Neutrophil (primary cell): ENCODE data around the gene STPG4.
A peak's percentile ranks its signal among the peaks of the same experiment; 100 is the strongest.

Source experiments
- H3K27ac ChIP-seq: fragments of 200-600 bp; sonication (generic); 2 replicates; pipeline ENCODE4 v1.5.1; 2016; ENCODE audit warnings: mild to moderate bottlenecking, moderate library complexity
- H3K27me3 ChIP-seq: fragments of 200-600 bp; sonication (generic); 2 replicates; pipeline ENCODE4 v1.6.0; 2016; ENCODE audit warnings: mild to moderate bottlenecking
- H3K36me3 ChIP-seq: fragments of 200-600 bp; sonication (generic); 2 replicates; pipeline ENCODE4 v1.5.1; 2017
- H3K4me1 ChIP-seq, 2 experiments: fragments of 200-600 bp in 1 of 2; sonication (generic) in 1 of 2; 1 replicate in 1 of 2; 2 replicates in 1 of 2; pipeline versions ENCODE4 v1.5.1 to v1.6.1; 2013 to 2016; ENCODE audit warnings: low read depth in 1 of 2, low read length in 1 of 2, mild to moderate bottlenecking in 1 of 2, moderate library complexity in 1 of 2; ENCODE audit not compliant: control insufficient read depth in 1 of 2, insufficient read depth in 1 of 2
- H3K4me3 ChIP-seq, 2 experiments: fragments of 200-600 bp in 1 of 2; sonication (generic) in 1 of 2; 1 replicate in 1 of 2; 2 replicates in 1 of 2; pipeline ENCODE4 v1.5.1; 2013 to 2016; ENCODE audit warnings: low read depth in 1 of 2, low read length in 1 of 2, mild to moderate bottlenecking in 1 of 2, moderate library complexity in 1 of 2
- H3K9me3 ChIP-seq: fragments of 200-600 bp; sonication (generic); 2 replicates; pipeline ENCODE4 v1.5.1; 2016
- TF ChIP-seq, protein P1 (sequence below): fragments of 200-600 bp; sonication (generic); IDR thresholded peaks from 2 replicates; pipeline ENCODE4 v1.5.1; 2016; ENCODE audit warnings: antibody characterized with exemption

STPG4 gene

DNA sequence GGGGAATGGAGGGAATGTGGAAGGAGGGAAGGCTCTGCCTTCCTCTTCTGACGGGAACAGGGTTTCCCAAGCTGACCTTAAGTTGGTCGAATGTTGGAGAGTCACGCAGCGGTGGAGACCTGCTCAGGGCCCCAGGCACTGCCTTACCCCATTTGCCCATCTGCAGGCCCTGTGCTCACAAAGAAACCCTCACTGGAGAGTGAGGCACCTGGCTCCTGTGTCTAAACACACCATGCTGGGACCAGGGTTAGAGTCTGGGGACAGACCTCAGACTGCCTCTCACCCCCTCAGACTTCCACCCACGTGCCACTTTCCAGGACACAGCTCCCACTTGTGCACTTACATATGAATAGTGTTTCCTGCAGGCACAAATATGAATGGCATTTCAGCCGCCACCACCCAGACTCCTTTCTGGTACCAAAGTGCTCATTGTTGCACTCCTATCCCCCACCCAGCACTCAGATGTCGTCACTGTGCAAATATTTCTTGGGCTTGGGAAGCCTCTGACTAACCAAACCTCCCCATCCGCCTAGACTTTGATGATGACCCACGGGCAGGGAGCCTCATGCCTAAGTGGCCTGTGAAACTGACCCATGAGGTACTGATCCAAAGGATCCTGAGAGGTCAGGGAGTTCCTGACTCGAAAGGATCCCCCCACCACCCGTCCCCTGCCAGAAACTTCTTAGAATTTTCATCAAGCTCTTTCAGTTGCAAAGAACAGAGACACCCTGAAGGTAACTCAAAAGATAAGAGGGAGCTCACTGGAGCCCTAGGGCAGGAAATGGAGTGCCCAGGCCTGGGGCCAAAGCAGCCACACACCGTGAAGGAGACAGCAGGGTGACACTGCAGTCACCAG, 78.3 kb downstream of the STPG4 start:
- no peaks in the 10 kb centered on the region for H3K9me3 ChIP-seq
- TF ChIP-seq, protein P1, sequence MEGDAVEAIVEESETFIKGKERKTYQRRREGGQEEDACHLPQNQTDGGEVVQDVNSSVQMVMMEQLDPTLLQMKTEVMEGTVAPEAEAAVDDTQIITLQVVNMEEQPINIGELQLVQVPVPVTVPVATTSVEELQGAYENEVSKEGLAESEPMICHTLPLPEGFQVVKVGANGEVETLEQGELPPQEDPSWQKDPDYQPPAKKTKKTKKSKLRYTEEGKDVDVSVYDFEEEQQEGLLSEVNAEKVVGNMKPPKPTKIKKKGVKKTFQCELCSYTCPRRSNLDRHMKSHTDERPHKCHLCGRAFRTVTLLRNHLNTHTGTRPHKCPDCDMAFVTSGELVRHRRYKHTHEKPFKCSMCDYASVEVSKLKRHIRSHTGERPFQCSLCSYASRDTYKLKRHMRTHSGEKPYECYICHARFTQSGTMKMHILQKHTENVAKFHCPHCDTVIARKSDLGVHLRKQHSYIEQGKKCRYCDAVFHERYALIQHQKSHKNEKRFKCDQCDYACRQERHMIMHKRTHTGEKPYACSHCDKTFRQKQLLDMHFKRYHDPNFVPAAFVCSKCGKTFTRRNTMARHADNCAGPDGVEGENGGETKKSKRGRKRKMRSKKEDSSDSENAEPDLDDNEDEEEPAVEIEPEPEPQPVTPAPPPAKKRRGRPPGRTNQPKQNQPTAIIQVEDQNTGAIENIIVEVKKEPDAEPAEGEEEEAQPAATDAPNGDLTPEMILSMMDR: no peak
- peaks cover 10% of the 10 kb centered on the region for H3K36me3 ChIP-seq
- H3K4me3 ChIP-seq: no peak overlapping the region
- H3K27ac ChIP-seq: no peak overlapping the region
- H3K27me3 ChIP-seq: peaks cover 7% of the 10 kb centered on the region
- peaks cover 11 to 12% of the 10 kb centered on the region in 2 experiments for H3K4me1 ChIP-seq

DNA sequence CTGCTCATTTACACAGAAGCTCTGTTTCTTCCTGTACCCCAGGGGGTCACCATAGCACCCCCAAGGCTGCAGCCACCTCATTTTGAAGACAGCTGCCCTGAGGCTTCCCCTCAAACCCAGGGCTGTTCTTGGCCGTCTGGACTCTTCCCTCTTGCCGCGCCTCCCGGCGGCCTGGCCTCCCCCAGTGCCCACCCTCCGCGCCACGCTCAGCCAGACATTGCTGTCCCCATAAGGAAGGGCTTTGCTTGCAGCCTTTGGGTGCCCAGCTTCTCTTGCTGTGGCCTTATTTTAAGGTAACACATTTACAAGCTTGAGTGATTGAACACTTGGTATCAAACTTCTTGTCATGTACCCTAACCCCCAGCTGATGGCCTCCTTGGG, 79.0 kb downstream of the STPG4 start:
- TF ChIP-seq, protein P1: no peak
- H3K27ac ChIP-seq: no peak overlapping the region
- peaks cover 18 to 19% of the 10 kb centered on the region in 2 experiments for H3K4me1 ChIP-seq

DNA sequence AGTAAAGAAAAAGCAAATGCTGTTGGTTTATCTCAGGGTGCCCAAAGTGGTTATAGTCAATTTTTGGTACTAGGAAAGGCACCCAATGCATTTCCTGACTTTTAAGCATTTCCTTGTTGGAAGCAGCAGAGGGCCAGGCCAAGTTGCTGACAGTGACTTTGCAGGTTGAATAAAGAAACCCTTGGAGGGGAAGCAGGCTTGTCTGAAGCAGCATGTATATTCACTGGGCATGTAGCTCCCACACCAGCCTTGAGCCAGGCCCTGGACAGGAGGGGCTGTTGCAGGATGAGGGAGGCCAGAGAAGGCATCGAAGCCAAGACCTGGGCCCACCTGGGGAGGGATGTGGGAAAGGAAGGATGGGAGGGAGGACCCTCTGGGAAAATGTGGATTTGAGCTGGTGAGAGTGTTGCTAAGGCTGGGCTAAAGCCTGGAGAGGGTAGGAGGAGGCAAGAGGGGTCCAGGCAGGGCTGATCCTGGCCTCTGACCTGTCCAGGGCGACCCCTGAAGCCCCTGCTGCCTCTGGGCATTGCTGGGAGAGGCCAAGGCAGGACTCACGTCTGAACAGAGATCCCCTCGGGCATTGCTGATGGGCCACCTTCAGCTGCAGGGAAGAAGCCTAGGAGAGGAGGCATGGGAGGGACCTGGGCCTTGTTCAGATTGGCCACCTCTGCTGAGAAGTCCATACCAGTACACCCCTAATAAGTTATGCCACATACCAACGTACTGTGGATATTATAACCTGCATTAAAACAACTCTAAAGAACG, 79.6 kb downstream of the STPG4 start:
- Histone ChIP-seq H3K36me3 (peaks cover 10% of the 10 kb centered on the region), H3K4me3 (no peak overlapping the region), H3K9me3 (no peaks in the 10 kb centered on the region), H3K4me1 (peaks cover 22 to 24% of the 10 kb centered on the region in 2 experiments), H3K27ac (no peak overlapping the region), H3K27me3 (peaks cover 6% of the 10 kb centered on the region)
- TF ChIP-seq, protein P1: no peak

More for the DNA sequence above, 79.0 kb downstream of the STPG4 start:
- H3K36me3 ChIP-seq: peaks cover 10% of the 10 kb centered on the region
- H3K9me3 ChIP-seq: no peaks in the 10 kb centered on the region
- peaks cover 6% of the 10 kb centered on the region for H3K27me3 ChIP-seq
- no peak overlapping the region for H3K4me3 ChIP-seq

DNA sequence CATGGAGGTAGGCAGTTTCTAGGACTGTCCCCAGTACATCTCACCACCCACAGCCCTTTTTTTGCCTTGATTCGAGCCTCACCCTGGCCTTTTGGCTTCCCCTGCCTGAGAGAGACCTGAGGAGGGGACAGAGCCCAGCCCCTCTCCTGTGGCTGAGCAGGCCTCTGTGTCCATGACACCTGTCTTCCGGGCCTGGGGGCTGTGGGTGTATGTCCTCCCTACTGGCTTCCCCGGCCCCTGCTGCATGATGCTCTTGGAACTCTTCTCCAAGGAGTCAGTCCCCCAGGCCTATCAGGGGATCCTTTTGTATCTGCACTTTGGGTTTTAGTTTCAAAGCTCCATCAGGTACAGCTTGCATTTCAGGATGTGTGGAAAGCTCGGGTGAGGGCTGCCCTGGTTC, 80.4 kb downstream of the STPG4 start:
- Histone ChIP-seq H3K9me3 (no peaks in the 10 kb centered on the region), H3K4me3 (no peak overlapping the region), H3K4me1 (peaks cover 22 to 24% of the 10 kb centered on the region in 2 experiments), H3K27me3 (peaks cover 2% of the 10 kb centered on the region), H3K36me3 (peaks cover 10% of the 10 kb centered on the region), H3K27ac (no peak overlapping the region)
- TF ChIP-seq, protein P1: no peak

DNA sequence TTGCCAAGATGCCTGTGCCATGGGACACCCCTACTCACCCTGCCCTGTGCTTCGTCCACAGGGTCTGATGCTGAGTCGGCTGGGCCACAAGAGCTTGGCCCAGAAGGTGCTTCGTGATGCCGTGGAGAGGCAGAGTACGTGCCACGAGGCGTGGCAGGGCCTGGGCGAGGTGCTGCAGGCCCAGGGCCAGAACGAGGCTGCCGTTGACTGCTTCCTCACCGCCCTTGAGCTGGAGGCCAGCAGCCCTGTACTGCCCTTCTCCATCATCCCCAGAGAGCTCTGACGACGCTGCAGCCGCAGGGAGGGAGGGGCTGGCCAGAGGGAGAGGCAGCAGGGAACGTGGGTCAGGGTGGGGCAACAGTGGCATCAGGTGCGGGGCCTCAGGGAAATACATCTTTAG, 81.5 kb downstream of the STPG4 start:
- Histone ChIP-seq H3K27me3 (no peaks in the 10 kb centered on the region), H3K36me3 (peaks cover 10% of the 10 kb centered on the region), H3K4me1 (peaks cover 22 to 24% of the 10 kb centered on the region in 2 experiments), H3K4me3 (no peak overlapping the region), H3K9me3 (no peaks in the 10 kb centered on the region), H3K27ac (peak overlapping the region; percentile 74)
- TF ChIP-seq, protein P1: no peak
